Measurements from ENCODE around the gene GDA.

The GDA gene

GRCh38 chr9:72149231-72149975, at the start of gene GDA:
TSS of gene GDA (plus strand) at chr9:72149440. CDS start at chr9:72149560, 120 bp downstream.
- H3K4me3 ChIP-seq (ENCODE audit: low read depth, low read length) = no peak within 1 kb of the TSS
- DNase-seq (ENCODE audit: low read depth) = no peak
- no peak for TF ChIP-seq CTCF (IDR thresholded peaks at IDR 0.05; ENCODE audit: low read depth, low read length, missing control alignments)

- TF ChIP-seq CTCF (IDR thresholded peaks at IDR 0.05; ENCODE audit: low read depth, low read length, missing control alignments) = no peak
- H3K4me3 ChIP-seq (ENCODE audit: low read depth, low read length) = no peak overlapping the region
- DNase-seq (ENCODE audit: low read depth) = no peak
Observed at GRCh38 chr9:72102520-72102919, 46.7 kb upstream of the GDA start.

DNA sequence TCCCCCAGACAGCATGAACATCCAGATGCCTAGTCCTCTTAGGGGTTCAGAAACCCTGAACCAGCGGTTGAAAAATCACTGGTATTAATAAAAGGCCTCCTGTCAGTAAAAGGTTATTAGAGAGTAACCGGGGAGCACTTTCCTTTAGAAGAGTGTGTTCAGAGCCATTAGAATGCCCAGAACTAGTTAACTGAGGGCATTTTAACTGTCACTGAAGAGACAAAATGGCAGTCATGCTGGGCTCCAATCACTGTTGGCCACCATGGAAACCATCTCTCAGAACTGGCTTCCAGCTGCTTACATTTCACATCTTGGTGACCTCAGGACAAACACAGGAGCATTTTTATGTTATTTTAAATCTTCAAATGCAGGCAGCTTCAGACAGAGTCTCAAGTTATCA, 36.2 kb upstream of the GDA start:
- DNase-seq (ENCODE audit: low read depth) = no peak
- no peak for TF ChIP-seq CTCF (IDR thresholded peaks at IDR 0.05; ENCODE audit: low read depth, low read length, missing control alignments)
- H3K4me3 ChIP-seq (ENCODE audit: low read depth, low read length) = no peak overlapping the region

DNA sequence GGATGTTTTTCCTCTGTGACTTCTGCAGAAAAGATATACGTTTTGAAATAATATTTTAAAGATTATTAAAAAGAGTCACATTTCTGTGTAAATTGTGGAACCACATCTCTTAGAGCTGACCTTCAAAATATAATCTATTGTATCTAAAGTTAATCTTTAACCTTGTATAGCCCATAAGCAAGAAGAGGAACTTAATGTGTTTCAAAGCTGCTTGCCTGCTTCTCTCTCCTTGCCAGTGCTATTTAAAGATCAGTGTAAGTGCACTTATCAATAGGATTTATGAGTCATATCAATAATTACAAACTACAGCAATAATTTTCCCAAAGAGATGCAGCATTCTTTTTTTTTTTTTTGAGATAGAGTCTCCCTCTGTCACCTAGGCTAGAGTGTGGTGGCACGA, 29.4 kb upstream of the GDA start:
- no peak overlapping the region for H3K4me3 ChIP-seq (ENCODE audit: low read depth, low read length)
- no peak for DNase-seq (ENCODE audit: low read depth)
- no peak for TF ChIP-seq CTCF (IDR thresholded peaks at IDR 0.05; ENCODE audit: low read depth, low read length, missing control alignments)

- TF ChIP-seq CTCF (IDR thresholded peaks at IDR 0.05; ENCODE audit: low read depth, low read length, missing control alignments) = no peak
- no peak overlapping the region for H3K4me3 ChIP-seq (ENCODE audit: low read depth, low read length)
- no peak for DNase-seq (ENCODE audit: low read depth)
Observed at GRCh38 chr9:72124947-72125346, 24.3 kb upstream of the GDA start.

- no peak for TF ChIP-seq CTCF (IDR thresholded peaks at IDR 0.05; ENCODE audit: low read depth, low read length, missing control alignments)
- DNase-seq (ENCODE audit: low read depth) = no peak
- H3K4me3 ChIP-seq (ENCODE audit: low read depth, low read length) = no peak overlapping the region
Observed at GRCh38 chr9:72127753-72128152, 21.5 kb upstream of the GDA start.

DNA sequence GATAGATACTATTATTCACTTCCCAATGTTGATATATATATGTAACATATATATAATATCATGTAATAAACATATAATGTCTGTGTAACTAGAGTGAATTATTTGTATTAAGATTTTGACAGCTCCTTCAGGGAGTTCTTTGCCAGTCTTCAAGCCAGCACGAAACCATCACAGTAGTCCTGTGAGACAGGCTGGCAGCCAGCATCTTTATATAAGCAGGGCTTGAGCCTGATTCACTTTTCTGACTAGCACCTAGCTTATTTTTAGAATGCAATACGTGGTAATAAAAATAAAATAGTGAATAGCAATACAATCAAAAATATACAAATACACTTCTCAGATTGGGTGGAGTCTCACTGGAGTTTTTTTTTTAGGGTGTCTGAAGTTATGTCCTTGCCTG, 20.7 kb upstream of the GDA start:
- DNase-seq (ENCODE audit: low read depth) = no peak
- no peak for TF ChIP-seq CTCF (IDR thresholded peaks at IDR 0.05; ENCODE audit: low read depth, low read length, missing control alignments)
- H3K4me3 ChIP-seq (ENCODE audit: low read depth, low read length) = no peak overlapping the region
